Activated T-cell treated with anti-CD3 and anti-CD28 coated beads for 1 hour (primary cell): ENCODE results near the gene STAB2.
"Not testable (repeated sequence)": the region's sequence is repeated elsewhere in the genome, so short reads cannot be mapped to it uniquely, and the experiment has no call there.

Experiments used
- DNase-seq: peaks from one replicate; pipeline ENCODE4 v3.0.0-alpha.2; 2020; ENCODE audit warnings: low read depth

STAB2 gene

GRCh38 chr12:103809639-103810038 is 222.6 kb downstream of the STAB2 start:
- DNase-seq = not testable (repeated sequence)

GRCh38 chr12:103810111-103810510 is 223.0 kb downstream of the STAB2 start:
- no peak for DNase-seq

- DNase-seq = no peak
These were observed 224.7 kb downstream of the STAB2 start for GRCh38 chr12:103811791-103812190.

GRCh38 chr12:103812789-103813188 is 225.7 kb downstream of the STAB2 start:
- DNase-seq = no peak

- DNase-seq = no peak
These were observed 226.4 kb downstream of the STAB2 start for GRCh38 chr12:103813426-103813825.

GRCh38 chr12:103813949-103814348 is 226.9 kb downstream of the STAB2 start:
- DNase-seq = no peak

DNA sequence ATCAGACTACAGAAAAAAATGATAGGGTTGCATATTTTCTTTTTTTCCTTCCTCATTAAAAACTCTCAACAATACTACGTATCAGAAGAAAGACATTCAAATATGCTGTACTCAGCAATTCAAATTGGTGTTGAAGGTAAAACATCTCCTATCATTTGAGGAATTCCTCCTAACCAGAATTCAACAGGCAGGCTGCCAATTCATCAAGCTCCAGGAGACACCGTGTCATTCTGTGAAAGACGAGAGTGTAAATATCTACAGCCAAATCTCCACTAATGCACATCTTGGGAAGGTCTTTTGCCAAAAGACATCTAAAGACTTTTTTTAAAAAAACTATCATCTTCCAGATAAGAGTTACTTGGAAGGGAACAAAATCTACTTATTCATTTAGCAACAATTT is 227.4 kb downstream of the STAB2 start:
- no peak for DNase-seq
